ENCODE measurements around the gene UNKL.

GRCh38 chr16:1322407-1322806, 92.1 kb downstream of the UNKL start:
- TF ChIP-seq CTCF (IDR thresholded peaks at IDR 0.05) (no peak), EZH2 (IDR thresholded peaks at IDR 0.05; ENCODE audit: borderline replicate concordance, insufficient read depth, low read depth, low read length, poor library complexity, severe bottlenecking) (no peak)

Measured in B cell (primary cell).